D721Med (cell line): ENCODE measurements around the gene ABL1.
"Not testable (repeated sequence)": the region's sequence is repeated elsewhere in the genome, so short reads cannot be mapped to it uniquely, and the experiment has no call there.

Experiments used
- DNase-seq: peaks from one replicate; pipeline ENCODE4 v3.0.0; 2011; ENCODE audit warnings: low spot score; ENCODE audit not compliant: insufficient read length
- FAIRE-seq: peaks from 2 replicates; lab custom pipeline; 2011; peaks lifted over from hg19 to GRCh38; lab: Jason Lieb, UNC
- TF ChIP-seq, protein P1 (sequence below): IDR thresholded peaks from 2 replicates; pipeline ENCODE4 v1.5.1; 2012; ENCODE audit warnings: mild to moderate bottlenecking, control low read depth; ENCODE audit not compliant: insufficient read depth; ENCODE audit errors: missing control alignments

Gene ABL1

DNA sequence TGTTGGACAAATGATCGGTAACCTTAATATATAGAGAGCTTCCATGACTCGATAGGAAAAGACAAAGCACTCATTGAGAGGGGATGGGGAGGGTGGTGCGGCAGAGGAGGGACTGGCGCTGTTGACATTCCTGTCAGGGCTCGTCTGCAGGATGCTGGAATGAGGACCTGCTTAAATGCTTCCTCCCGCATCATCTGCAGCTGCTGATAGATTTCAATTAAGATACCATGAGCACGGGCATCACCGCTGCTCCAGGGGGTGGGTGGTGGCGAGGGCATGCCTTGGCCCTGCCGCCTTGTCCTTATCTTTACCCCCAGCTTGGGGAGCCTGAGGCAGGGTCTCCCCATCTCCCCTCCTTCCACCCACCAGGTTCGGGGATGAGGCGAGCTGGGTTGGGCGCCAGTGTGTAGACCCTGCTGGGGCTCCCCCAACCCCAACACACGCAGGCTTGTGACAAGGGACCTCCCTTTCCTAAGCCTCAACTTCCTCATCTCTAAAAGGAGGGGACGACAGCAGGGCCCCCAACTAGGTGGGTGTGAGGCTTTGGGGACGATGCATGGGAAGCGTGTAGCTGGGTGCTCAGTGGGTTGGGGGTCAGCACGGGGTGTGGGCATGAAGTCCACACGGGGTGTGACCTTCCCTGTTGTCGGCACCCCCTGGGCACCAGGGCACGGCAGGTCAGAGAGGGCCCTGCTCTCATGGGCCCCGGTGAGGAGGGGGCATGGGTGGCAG lies 73.3 kb downstream of the ABL1 start:
- TF ChIP-seq, protein P1, sequence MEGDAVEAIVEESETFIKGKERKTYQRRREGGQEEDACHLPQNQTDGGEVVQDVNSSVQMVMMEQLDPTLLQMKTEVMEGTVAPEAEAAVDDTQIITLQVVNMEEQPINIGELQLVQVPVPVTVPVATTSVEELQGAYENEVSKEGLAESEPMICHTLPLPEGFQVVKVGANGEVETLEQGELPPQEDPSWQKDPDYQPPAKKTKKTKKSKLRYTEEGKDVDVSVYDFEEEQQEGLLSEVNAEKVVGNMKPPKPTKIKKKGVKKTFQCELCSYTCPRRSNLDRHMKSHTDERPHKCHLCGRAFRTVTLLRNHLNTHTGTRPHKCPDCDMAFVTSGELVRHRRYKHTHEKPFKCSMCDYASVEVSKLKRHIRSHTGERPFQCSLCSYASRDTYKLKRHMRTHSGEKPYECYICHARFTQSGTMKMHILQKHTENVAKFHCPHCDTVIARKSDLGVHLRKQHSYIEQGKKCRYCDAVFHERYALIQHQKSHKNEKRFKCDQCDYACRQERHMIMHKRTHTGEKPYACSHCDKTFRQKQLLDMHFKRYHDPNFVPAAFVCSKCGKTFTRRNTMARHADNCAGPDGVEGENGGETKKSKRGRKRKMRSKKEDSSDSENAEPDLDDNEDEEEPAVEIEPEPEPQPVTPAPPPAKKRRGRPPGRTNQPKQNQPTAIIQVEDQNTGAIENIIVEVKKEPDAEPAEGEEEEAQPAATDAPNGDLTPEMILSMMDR = no peak
- FAIRE-seq = no peak
- DNase-seq = no peak

DNA sequence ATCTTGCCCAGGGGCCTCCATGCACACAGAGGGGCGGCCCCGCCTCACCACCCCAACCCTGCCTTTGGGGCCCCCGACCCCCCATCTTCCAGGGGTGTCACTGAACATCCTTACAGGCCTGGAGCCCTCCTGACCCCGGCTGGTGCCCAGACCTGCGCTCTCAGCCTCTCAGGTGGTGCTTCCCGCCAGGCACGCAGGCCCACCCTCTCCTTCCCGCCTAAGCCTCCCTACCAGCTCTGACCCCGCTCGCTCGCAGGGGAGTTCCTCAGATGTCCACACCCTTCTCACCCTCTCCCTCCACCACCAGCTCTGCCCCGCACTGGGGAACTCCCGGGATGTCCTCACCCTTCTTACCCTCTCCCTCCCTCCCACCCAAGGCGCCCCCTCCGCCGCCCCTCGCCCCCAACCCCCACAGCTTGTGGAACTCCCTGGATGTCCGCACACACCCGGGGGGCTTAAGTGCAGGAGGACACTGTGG lies 73.9 kb downstream of the ABL1 start:
- DNase-seq (no peak), FAIRE-seq (no peak)
- TF ChIP-seq, protein P1 = no peak

DNA sequence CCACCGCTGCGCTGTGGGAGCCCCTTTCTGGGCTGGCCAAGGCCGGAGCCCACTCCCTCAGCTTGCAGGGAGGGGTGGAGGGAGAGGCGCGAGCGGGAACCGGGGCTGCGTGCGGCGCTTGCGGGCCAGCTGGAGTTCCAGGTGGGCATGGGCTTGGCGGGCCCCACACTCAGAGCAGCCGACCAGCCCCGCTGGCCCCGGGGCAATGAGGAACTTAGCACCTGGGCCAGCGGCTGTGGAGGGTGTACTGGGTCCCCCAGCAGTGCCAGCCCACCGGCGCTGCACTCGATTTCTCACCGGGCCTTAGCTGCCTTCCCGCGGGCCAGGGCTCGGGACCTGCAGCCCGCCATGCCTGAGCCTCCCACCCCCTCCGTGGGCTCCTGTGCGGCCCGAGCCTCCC lies 75.0 kb downstream of the ABL1 start:
- not testable (repeated sequence) for DNase-seq

DNA sequence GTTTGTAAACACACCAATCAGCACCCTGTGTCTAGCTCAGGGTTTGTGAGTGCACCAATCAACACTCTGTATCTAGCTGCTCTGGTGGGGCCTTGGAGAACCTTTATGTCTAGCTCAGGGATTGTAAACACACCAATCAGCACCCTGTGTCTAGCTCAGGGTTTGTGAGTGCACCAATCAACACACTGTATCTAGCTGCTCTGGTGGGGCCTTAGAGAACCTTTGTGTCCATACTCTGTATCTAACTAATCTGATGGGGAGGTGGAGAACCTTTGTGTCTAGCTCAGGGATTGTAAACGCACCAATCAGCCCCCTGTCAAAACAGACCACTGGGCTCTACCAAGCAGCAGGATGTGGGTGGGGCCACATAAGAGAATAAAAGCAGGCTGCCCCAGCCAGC lies 75.6 kb downstream of the ABL1 start:
- not testable (repeated sequence) for FAIRE-seq, DNase-seq

More for the DNA sequence above, 75.0 kb downstream of the ABL1 start:
- not testable (repeated sequence) for FAIRE-seq

DNA sequence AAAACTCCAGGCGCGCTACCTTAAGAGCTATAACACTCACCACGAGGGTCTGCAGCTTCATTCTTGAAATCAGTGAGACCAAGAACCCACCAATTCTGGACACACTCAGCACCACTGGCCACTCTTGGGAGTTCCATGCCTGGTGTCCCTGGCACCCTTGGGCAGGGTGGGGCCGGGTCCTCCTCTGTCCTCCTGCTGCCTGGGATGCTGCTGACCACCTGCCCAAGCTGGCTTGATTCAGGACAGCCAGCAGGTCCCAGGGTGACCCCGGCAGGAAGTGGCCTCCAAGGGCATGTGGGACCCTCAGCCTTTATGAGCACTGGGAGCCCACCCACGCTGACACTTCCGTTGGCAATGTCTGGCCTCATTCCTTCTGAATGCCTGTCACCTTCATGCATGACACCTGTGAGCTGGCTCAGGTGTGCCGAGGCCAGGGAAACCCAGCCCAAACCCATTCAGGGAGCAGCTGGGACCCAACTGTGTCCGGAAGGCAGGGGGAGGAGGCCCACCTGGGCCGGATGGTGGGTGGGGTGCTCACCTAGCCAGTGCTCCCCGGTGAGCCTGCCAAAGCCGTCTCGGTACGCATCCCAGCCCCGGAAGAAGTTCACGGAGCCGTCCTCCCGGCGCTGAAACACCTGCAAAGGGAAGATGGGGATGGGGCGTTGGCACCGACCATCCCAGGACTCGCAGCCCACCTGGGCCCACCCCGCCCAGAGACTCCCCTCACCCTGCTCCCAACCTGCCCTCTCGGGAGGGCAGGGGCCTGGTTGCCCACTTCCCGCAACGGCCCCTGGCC lies 76.4 kb downstream of the ABL1 start:
- DNase-seq (no peak), FAIRE-seq (no peak)
- TF ChIP-seq, protein P1 = no peak

DNA sequence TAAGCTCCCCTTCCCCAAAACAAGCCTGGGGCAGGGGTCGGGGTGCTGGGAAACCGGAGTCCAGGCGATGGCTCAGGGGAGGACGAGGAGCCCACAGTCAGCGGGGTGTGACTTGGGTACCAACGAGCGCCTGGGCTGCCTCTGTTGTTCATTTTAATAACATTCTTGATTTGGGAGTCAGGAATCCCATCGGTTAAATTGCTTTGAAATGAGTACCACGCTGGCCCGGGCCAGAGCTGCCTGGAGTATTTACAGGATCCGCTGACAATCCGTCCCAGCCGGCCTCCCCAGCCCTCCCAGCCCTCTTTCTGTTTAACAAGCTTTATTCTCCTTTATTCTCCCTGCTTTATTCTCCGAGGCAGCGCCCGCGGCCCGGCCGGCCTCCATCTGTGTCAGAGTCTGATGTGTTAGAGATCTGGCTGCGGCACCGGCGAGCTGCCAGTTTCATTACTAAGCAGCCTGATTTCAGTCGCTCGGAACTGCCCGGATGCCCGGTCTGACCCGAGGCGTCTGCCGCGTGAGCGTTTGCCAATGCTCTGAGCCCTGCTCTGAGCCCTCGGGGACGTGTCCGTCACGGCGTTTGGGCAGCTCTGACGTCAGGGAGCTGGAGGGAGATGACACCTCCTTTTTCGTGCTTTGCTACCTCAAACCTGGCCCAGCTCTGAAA lies 78.0 kb downstream of the ABL1 start:
- DNase-seq = no peak
- TF ChIP-seq, protein P1 = no peak
- FAIRE-seq = no peak

DNA sequence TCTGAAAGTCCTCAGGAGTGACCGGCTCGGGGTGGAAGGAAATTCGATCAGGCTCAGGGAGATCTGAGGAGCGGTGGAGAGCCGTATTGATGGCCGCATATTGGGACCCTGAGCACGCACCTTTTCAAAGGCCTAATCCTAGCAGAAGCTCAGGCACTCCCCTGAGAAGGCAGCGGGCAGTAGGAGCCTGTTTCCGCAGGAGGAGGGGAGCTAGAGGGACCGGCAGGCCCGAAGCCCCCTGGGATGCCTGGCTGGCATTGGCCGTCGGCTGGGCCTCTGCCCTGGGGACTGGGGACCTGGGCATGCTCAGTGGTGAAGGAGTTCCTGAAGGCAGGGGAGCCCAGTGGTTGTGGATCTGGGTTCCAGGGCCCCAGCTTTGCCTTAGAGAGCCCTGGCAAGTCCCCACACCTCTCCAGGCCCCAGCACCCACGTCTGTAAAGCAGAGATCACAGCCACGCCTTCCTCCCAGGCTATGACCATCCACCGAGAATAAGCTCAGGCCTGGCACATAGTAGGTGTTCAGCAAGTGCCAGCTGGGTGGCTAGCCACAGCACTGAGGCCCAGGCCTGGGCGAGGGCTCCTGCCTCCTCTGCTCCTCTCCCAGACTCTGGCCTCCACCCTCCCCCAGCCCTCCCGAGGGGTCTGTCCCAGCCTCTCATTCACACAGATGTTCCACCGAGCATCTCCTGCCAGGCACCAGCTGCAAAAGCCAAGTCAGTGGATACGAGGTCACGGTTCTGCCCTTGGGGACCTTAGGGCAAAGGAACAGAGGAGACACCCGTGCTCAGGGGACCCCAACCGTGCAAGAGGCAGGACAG lies 78.8 kb downstream of the ABL1 start:
- FAIRE-seq (no peak), DNase-seq (no peak)

More for the DNA sequence above, 78.8 kb downstream of the ABL1 start:
- TF ChIP-seq, protein P1 = no peak
